GM23338 (cell line): ENCODE data around the gene CD48. TPM values are rescaled to one million over a fixed set of nuclear protein-coding genes. Genes with fewer than 3 reads are reported as not detected.

Experiments
- ATAC-seq: fragments of 200-7000 bp; cut with Tn5 transposase; 3 replicates; pipeline ENCODE4 v1.9.1; 2020
- DNase-seq: peaks from one replicate; pipeline ENCODE4 v3.0.0-alpha.2; 2015; ENCODE audit warnings: low spot score
- H2AFZ ChIP-seq: fragments of 200-600 bp; sonication (generic); 2 replicates; pipeline ENCODE4 v1.8.0; 2016; ENCODE audit warnings: antibody characterized with exemption, mild to moderate bottlenecking, moderate library complexity
- H3F3A ChIP-seq: fragments of 200-600 bp; sonication (generic); replicated peaks from 2 replicates; pipeline ENCODE4 v1.8.0; 2017; ENCODE audit warnings: antibody characterized with exemption, mixed run types, low read depth
- H3K27ac ChIP-seq: fragments of 200-600 bp; sonication (generic); 2 replicates; pipeline ENCODE4 v1.6.1; 2016; ENCODE audit warnings: low read depth
- H3K27me3 ChIP-seq: fragments of 200-600 bp; sonication (generic); 2 replicates; pipeline ENCODE4 v1.8.0; 2016; ENCODE audit warnings: mild to moderate bottlenecking, mixed run types, moderate library complexity; ENCODE audit not compliant: insufficient read depth
- H3K36me3 ChIP-seq: fragments of 200-600 bp; sonication (generic); 2 replicates; pipeline ENCODE4 v1.8.0; 2016; ENCODE audit warnings: mild to moderate bottlenecking; ENCODE audit not compliant: insufficient read depth
- H3K4me1 ChIP-seq: fragments of 200-600 bp; sonication (generic); 2 replicates; pipeline ENCODE4 v1.8.0; 2016; ENCODE audit warnings: mild to moderate bottlenecking, moderate library complexity; ENCODE audit not compliant: insufficient read depth
- H3K4me2 ChIP-seq: fragments of 200-600 bp; sonication (generic); 2 replicates; pipeline ENCODE4 v1.7.1; 2017; ENCODE audit warnings: mixed run types
- H3K4me3 ChIP-seq: fragments of 200-600 bp; sonication (generic); 2 replicates; pipeline ENCODE4 v1.6.1; 2016; ENCODE audit warnings: mixed run types
- H3K79me2 ChIP-seq: fragments of 200-600 bp; sonication (generic); replicated peaks from 2 replicates; pipeline ENCODE4 v1.8.0; 2017; ENCODE audit warnings: mild to moderate bottlenecking; ENCODE audit not compliant: insufficient read depth
- H3K9me2 ChIP-seq: fragments of 200-600 bp; sonication (generic); 2 replicates; pipeline ENCODE4 v1.8.0; 2017; ENCODE audit not compliant: insufficient read depth
- H4K20me1 ChIP-seq: fragments of 200-600 bp; sonication (generic); replicated peaks from 2 replicates; pipeline ENCODE4 v1.8.0; 2017; ENCODE audit warnings: mild to moderate bottlenecking; ENCODE audit not compliant: insufficient read depth
- H3K27ac Mint-ChIP-seq: 2 replicates; pipeline ENCODE4 v1.8.0; 2020; ENCODE audit warnings: inconsistent platforms, mild to moderate bottlenecking, moderate library complexity, mixed read lengths
- H3K27me3 Mint-ChIP-seq: 3 replicates; pipeline ENCODE4 v1.8.0; 2022; ENCODE audit warnings: low read depth, mild to moderate bottlenecking, moderate library complexity, mixed read lengths, inconsistent platforms; ENCODE audit not compliant: insufficient read depth, poor library complexity
- H3K36me3 Mint-ChIP-seq: 3 replicates; pipeline ENCODE4 v1.8.0; 2021; ENCODE audit warnings: low read depth, mild to moderate bottlenecking, inconsistent platforms, moderate library complexity, mixed read lengths
- H3K4me1 Mint-ChIP-seq: 3 replicates; pipeline ENCODE4 v1.8.0; 2020; ENCODE audit warnings: mild to moderate bottlenecking, inconsistent platforms, mixed read lengths
- H3K4me3 Mint-ChIP-seq: 3 replicates; pipeline ENCODE4 v1.8.0; 2021; ENCODE audit warnings: moderate library complexity, mild to moderate bottlenecking, inconsistent platforms, mixed read lengths
- H3K9me3 Mint-ChIP-seq: 3 replicates; pipeline ENCODE4 v1.8.0; 2020; ENCODE audit warnings: moderate library complexity, mild to moderate bottlenecking, inconsistent platforms, mixed read lengths
- CREB1 ChIP-seq: fragments of 250-450 bp; sonication (Bioruptor Pico); IDR thresholded peaks from 2 replicates; pipeline ENCODE4 v1.5.0; 2020; ENCODE audit warnings: low read depth, mild to moderate bottlenecking, moderate library complexity
- CTCF ChIP-seq, 2 experiments: fragments of 200-600 bp in 1 of 2; sonication (generic) in 1 of 2; conservative IDR thresholded peaks; 2 replicates each; pipeline versions ENCODE4 v1.5.1 to v1.6.1; 2016 to 2017; ENCODE audit warnings: antibody characterized with exemption in 2 of 2, low read depth in 2 of 2, mild to moderate bottlenecking in 2 of 2, moderate library complexity in 1 of 2
- ETS1 ChIP-seq: IDR thresholded peaks from 2 replicates; pipeline ENCODE4 v1.6.1; 2016; ENCODE audit warnings: antibody characterized with exemption
- EZH2 ChIP-seq: fragments of 200-600 bp; sonication (generic); IDR thresholded peaks from one replicate; pipeline ENCODE4 v1.8.0; 2017; ENCODE audit warnings: antibody characterized with exemption, mild to moderate bottlenecking, low read depth; ENCODE audit not compliant: unreplicated experiment
- EZH2phosphoT487 ChIP-seq: fragments of 200-600 bp; sonication (generic); IDR thresholded peaks from one replicate; pipeline ENCODE4 v1.8.1; 2018; ENCODE audit warnings: antibody characterized with exemption; ENCODE audit not compliant: unreplicated experiment
- JUNB ChIP-seq: IDR thresholded peaks from one replicate; pipeline ENCODE4 v1.6.1; 2016; ENCODE audit warnings: antibody characterized with exemption; ENCODE audit not compliant: unreplicated experiment
- NANOG ChIP-seq: IDR thresholded peaks from 2 replicates; pipeline ENCODE4 v1.6.1; 2016; ENCODE audit warnings: antibody characterized with exemption, borderline replicate concordance
- STAT1 ChIP-seq: IDR thresholded peaks from one replicate; pipeline ENCODE4 v1.6.1; 2016; ENCODE audit warnings: antibody characterized with exemption; ENCODE audit not compliant: unreplicated experiment
- ZNF114 ChIP-seq: fragments of 250-450 bp; sonication (Bioruptor Pico); IDR thresholded peaks from 2 replicates; pipeline ENCODE4 v1.5.0; 2020; ENCODE audit warnings: mild to moderate bottlenecking, moderate library complexity
- ZNF462 ChIP-seq: fragments of 250-450 bp; sonication (Bioruptor Pico); IDR thresholded peaks from 2 replicates; pipeline ENCODE4 v1.5.0; 2020; ENCODE audit warnings: mild to moderate bottlenecking, moderate library complexity
- polyA plus RNA-seq: library from polyadenylated mRNA; unstranded; fragments of >200 nt; fragmentation: Nextera tagmentation; extraction: Ambion mirVana; gene quantifications from 2 replicates; pipeline ENCODE4 v1.2.1, GENCODE V29; 2016
- total RNA-seq: library from RNA; depleted of rRNA; stranded (reverse); fragments of >200 nt; shearing (Covaris generic); gene quantifications from 2 replicates; pipeline ENCODE4 v1.2.3, GENCODE V29; 2014

The CD48 gene
- total and polyA plus RNA-seq, 2 experiments from 2014 or later: 0.34 to 0.45 TPM

- DNase-seq (no peak), ATAC-seq (no peak)
- no peak for TF ChIP-seq JUNB
- TF ChIP-seq NANOG: no peak
- no peak for TF ChIP-seq CTCF (conservative IDR thresholded peaks at IDR 0.05; ENCODE audit: low read depth in 2 of 2)
- H3K4me3 Mint-ChIP-seq: no peak overlapping the region
- Histone ChIP-seq H3K27ac (no peak overlapping the region), H2AFZ (no peak overlapping the region), H3K79me2 (no peaks in the 10 kb centered on the region), H3K4me3 (no peak overlapping the region), H3K9me2 (no peaks in the 10 kb centered on the region), H3K4me2 (no peak overlapping the region), H3K36me3 (no peaks in the 10 kb centered on the region), H4K20me1 (no peaks in the 10 kb centered on the region), H3K4me1 (peaks cover 9% of the 10 kb centered on the region; the same call in 1 of the 2 replicates), H3K27me3 (no peaks in the 10 kb centered on the region), H3F3A (no peaks in the 10 kb centered on the region)
- no peaks in the 10 kb centered on the region for H3K36me3 Mint-ChIP-seq
- H3K4me1 Mint-ChIP-seq: peaks cover 13% of the 10 kb centered on the region
- no peak overlapping the region for H3K27ac Mint-ChIP-seq
- peaks cover 2% of the 10 kb centered on the region for H3K27me3 Mint-ChIP-seq
- H3K9me3 Mint-ChIP-seq: no peaks in the 10 kb centered on the region
These were observed 4.9 kb downstream of the CD48 start for GRCh38 chr1:160706526-160707235.

GRCh38 chr1:160705742-160706141 is 5.9 kb downstream of the CD48 start:
- no peak overlapping the region for H3K4me2 ChIP-seq
- no peak overlapping the region for H3K27ac ChIP-seq
- Mint-ChIP-seq H3K9me3 (no peaks in the 10 kb centered on the region), H3K27ac (no peak overlapping the region), H3K4me3 (no peak overlapping the region), H3K27me3 (peaks cover 2% of the 10 kb centered on the region), H3K4me1 (peaks cover 13% of the 10 kb centered on the region), H3K36me3 (no peaks in the 10 kb centered on the region)
- H4K20me1 ChIP-seq: no peaks in the 10 kb centered on the region
- H3K36me3 ChIP-seq: no peaks in the 10 kb centered on the region
- no peaks in the 10 kb centered on the region for H3K27me3 ChIP-seq
- H3F3A ChIP-seq: no peaks in the 10 kb centered on the region
- H3K4me1 ChIP-seq: peaks cover 9% of the 10 kb centered on the region; the same call in 1 of the 2 replicates
- ATAC-seq (no peak), DNase-seq (no peak)
- no peaks in the 10 kb centered on the region for H3K9me2 ChIP-seq
- H3K79me2 ChIP-seq: no peaks in the 10 kb centered on the region
- H2AFZ ChIP-seq: no peak overlapping the region
- H3K4me3 ChIP-seq: no peak overlapping the region
- TF ChIP-seq CTCF (conservative IDR thresholded peaks at IDR 0.05; ENCODE audit: low read depth in 2 of 2) (no peak), ETS1 (no peak), EZH2phosphoT487 (no peak), ZNF114 (CRISPR knock-in tag) (no peak), EZH2 (no peak), CREB1 (no peak), JUNB (no peak), ZNF462 (CRISPR knock-in tag) (no peak), STAT1 (no peak), NANOG (no peak)
